Ishikawa (cell line): Measurements from ENCODE around the gene NHSL1.

Experiments used
- EGR1 ChIP-seq: IDR thresholded peaks from 2 replicates; pipeline ENCODE4 v1.6.1; 2012
- EP300 ChIP-seq: IDR thresholded peaks from 2 replicates; pipeline ENCODE4 v1.6.1; 2012; ENCODE audit warnings: borderline replicate concordance
- FOXM1 ChIP-seq: IDR thresholded peaks from 2 replicates; pipeline ENCODE4 v1.6.1; 2012; ENCODE audit warnings: low read depth, borderline replicate concordance
- MAX ChIP-seq: IDR thresholded peaks from 2 replicates; pipeline ENCODE4 v1.6.1; 2012
- NFIC ChIP-seq: IDR thresholded peaks from 2 replicates; pipeline ENCODE4 v1.6.1; 2012
- RAD21 ChIP-seq: IDR thresholded peaks from 2 replicates; pipeline ENCODE4 v1.6.1; 2012; ENCODE audit warnings: low read depth
- REST ChIP-seq: IDR thresholded peaks from 2 replicates; pipeline ENCODE4 v1.6.1; 2012; ENCODE audit warnings: low read depth, mild to moderate bottlenecking
- TAF1 ChIP-seq: IDR thresholded peaks from 2 replicates; pipeline ENCODE4 v1.6.1; 2012; ENCODE audit warnings: low read depth, mild to moderate bottlenecking
- TCF12 ChIP-seq: IDR thresholded peaks from 2 replicates; pipeline ENCODE4 v1.6.1; 2012; ENCODE audit warnings: low read depth
- TEAD4 ChIP-seq: IDR thresholded peaks from 2 replicates; pipeline ENCODE4 v1.6.1; 2012
- USF1 ChIP-seq: IDR thresholded peaks from 2 replicates; pipeline ENCODE4 v1.6.1; 2012
- ZBTB7A ChIP-seq: IDR thresholded peaks from 2 replicates; pipeline ENCODE4 v1.6.1; 2012; ENCODE audit warnings: low read depth

GRCh38 chr6:138507977-138508675 lies 8.8 kb upstream of the NHSL1 start:
- TF ChIP-seq TEAD4 (no peak), MAX (no peak), USF1 (no peak), TCF12 (no peak), FOXM1 (no peak), RAD21 (no peak), TAF1 (no peak), NFIC (no peak), EP300 (no peak), EGR1 (no peak), REST (no peak), ZBTB7A (no peak)
